ENCODE measurements around the gene ITGBL1.

DNA sequence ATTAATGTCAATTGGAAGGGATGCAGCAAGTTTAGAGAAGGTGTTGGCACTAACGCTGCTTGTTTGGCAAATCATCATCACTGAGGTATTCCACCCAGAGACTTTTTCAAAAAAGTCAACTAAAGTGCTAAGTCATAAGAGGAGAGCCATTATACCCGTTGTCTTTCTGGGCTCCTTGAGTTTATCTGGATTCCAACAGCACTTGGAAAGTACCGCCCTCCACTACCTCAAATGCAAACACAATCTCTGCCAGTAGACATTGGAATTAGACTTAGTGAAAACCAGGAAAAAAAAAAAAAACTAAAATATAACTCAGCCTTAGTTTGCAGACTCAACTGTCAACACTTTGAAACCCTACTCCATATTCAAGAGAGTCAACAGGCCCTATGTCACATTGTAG lies 266.0 kb downstream of the ITGBL1 start:
- TF ChIP-seq REST (IDR thresholded peaks at IDR 0.05; ENCODE audit: unreplicated experiment) (no peak), EZH2 (IDR thresholded peaks at IDR 0.05; ENCODE audit: low read depth, unreplicated experiment) (no peak), POLR2AphosphoS5 (IDR thresholded peaks at IDR 0.05; ENCODE audit: low read depth) (no peak), NANOG (IDR thresholded peaks at IDR 0.05; ENCODE audit: borderline replicate concordance) (no peak), STAT1 (IDR thresholded peaks at IDR 0.05; ENCODE audit: unreplicated experiment) (no peak)
- TF ChIP-seq, protein P1, sequence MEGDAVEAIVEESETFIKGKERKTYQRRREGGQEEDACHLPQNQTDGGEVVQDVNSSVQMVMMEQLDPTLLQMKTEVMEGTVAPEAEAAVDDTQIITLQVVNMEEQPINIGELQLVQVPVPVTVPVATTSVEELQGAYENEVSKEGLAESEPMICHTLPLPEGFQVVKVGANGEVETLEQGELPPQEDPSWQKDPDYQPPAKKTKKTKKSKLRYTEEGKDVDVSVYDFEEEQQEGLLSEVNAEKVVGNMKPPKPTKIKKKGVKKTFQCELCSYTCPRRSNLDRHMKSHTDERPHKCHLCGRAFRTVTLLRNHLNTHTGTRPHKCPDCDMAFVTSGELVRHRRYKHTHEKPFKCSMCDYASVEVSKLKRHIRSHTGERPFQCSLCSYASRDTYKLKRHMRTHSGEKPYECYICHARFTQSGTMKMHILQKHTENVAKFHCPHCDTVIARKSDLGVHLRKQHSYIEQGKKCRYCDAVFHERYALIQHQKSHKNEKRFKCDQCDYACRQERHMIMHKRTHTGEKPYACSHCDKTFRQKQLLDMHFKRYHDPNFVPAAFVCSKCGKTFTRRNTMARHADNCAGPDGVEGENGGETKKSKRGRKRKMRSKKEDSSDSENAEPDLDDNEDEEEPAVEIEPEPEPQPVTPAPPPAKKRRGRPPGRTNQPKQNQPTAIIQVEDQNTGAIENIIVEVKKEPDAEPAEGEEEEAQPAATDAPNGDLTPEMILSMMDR (conservative IDR thresholded peaks at IDR 0.05; ENCODE audit: low read depth in 2 of 2), result no peak

All from GM23338 (cell line).